Left lung (tissue), 10 donors: ENCODE measurements around the gene CAPRIN2. TPM values are rescaled to one million over a fixed set of nuclear protein-coding genes. Genes with fewer than 3 reads are reported as not detected.

ENCODE experiments used
- ATAC-seq: fragments of 200-7000 bp; cut with Tn5 transposase; one replicate; pipeline ENCODE4 v1.9.1; 2020; ENCODE audit warnings: moderate library complexity
- DNase-seq, 4 donors: peaks; one replicate each; pipeline ENCODE4 v3.0.0-alpha.2; 2013 to 2020
- H3K27ac ChIP-seq, 2 donors: fragments of 200-600 bp; sonication (generic) in 1 of 2; one replicate each; pipeline versions ENCODE4 v1.5.0 to v1.8.0; 2020 to 2021
- H3K27me3 ChIP-seq, 2 donors: fragments of 200-600 bp; sonication (generic) in 1 of 2; one replicate each; pipeline versions ENCODE4 v1.5.0 to v1.8.0; 2020 to 2021
- H3K36me3 ChIP-seq, 2 donors: fragments of 200-600 bp; sonication (generic) in 1 of 2; one replicate each; pipeline versions ENCODE4 v1.5.0 to v1.8.0; 2020 to 2021
- H3K4me1 ChIP-seq, 2 donors: fragments of 200-600 bp; one replicate each; pipeline ENCODE4 v1.8.0; 2021
- H3K4me3 ChIP-seq, 2 donors: fragments of 200-600 bp; sonication (generic) in 1 of 2; one replicate each; pipeline versions ENCODE4 v1.5.0 to v1.8.0; 2020 to 2021; ENCODE audit warnings: mild to moderate bottlenecking in 1 of 2
- H3K9me3 ChIP-seq, 2 donors: fragments of 200-600 bp; sonication (generic) in 1 of 2; one replicate each; pipeline versions ENCODE4 v1.5.0 to v1.8.0; 2020 to 2021
- CTCF ChIP-seq, 2 donors: fragments of 200-600 bp; sonication (generic) in 1 of 2; IDR thresholded peaks; one replicate each; pipeline versions ENCODE4 v1.5.0 to v1.8.0; 2021; ENCODE audit warnings: antibody characterized with exemption in 2 of 2
- intact Hi-C, 2 donors: fragments of 100-400 bp; cut with DNase I; formaldehyde crosslinking; loops; one replicate each; pipeline versions ENCODE4 v1.11.2 to v1.14.2; 2022
- polyA plus RNA-seq, 6 donors: library from polyadenylated mRNA; unstranded; fragments of 120-200 nt; gene quantifications; one replicate each; pipeline ENCODE4 v1.2.1, GENCODE V29; 2013; ENCODE audit not compliant: insufficient read length in 6 of 6
- total RNA-seq, 2 donors: library from RNA; stranded (reverse); fragmentation: NEBNext Ultra II Directional; extraction: Animal tissue kit (Norgen Biotek cat#: 25700); gene quantifications; one replicate each; pipeline ENCODE4 v1.2.1, GENCODE V29; 2021
- donor health status: DM: no; HTN: yes; CAD: no.
- donor health status: DM: no; HTN: no; CAD: no.

CAPRIN2 gene
- total and polyA plus RNA-seq, 8 donors, result 16.4 to 66.3 (median 46.0) TPM

DNA sequence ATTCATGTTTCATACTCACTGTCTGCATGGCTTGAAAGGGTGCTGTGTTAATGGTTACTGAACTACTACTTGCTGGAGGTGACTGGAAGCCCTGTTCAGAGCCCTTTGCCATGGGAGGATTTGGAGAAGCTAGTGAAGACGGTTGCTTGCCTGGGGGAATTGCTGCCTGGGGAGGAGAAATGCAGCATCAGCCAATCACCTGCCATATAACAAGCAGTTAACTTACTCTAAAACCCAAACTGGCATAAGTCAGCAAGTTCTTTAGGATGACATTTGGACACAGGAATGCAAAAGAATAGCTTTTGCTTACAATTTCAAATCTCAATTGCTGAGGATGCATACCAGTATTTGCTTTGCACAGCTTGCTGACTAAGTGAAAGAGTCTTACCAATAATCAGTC, 35.7 kb downstream of the CAPRIN2 start:
- H3K36me3 ChIP-seq, result peaks cover 0 to 24% of the 10 kb centered on the region in 2 donors
- H3K4me1 ChIP-seq, result no peaks in the 10 kb centered on the region
- ATAC-seq, result no peak
- H3K4me3 ChIP-seq, result no peak overlapping the region
- no peak for DNase-seq
- H3K27me3 ChIP-seq, result no peaks in the 10 kb centered on the region
- intact Hi-C loops, result no loop called here
- TF ChIP-seq CTCF (IDR thresholded peaks at IDR 0.05), result no peak
- H3K27ac ChIP-seq, result no peak overlapping the region
- no peaks in the 10 kb centered on the region for H3K9me3 ChIP-seq

- Histone ChIP-seq H3K36me3 (peaks cover 0 to 11% of the 10 kb centered on the region in 2 donors), H3K27ac (no peak overlapping the region), H3K4me1 (no peaks in the 10 kb centered on the region), H3K9me3 (no peaks in the 10 kb centered on the region), H3K4me3 (no peak overlapping the region), H3K27me3 (no peaks in the 10 kb centered on the region)
- DNase-seq (no peak), ATAC-seq (no peak)
- TF ChIP-seq CTCF (IDR thresholded peaks at IDR 0.05), result no peak
- intact Hi-C loops, result no loop called here
These were observed 47.0 kb downstream of the CAPRIN2 start for GRCh38 chr12:30707613-30708342.

DNA sequence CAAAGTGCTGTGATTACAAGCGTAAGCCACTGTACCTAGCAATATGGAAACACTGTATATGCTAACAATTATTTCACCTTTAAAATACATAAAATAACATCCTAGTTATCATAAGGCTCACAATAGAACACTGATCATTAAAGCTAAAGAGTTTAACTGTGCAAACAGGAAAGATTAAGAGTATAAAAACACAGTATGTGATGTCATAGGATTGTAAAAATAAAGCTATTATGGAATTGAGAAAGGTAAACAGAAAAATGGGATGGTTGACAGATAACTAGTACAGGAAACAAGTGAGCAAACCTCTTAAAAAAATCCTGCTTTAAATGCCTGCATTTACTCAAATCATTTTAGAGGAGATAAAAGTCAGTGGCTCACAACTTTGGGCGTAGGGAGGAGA, 48.3 kb downstream of the CAPRIN2 start:
- TF ChIP-seq CTCF (IDR thresholded peaks at IDR 0.05), result no peak
- intact Hi-C loops, result no loop called here
- no peaks in the 10 kb centered on the region for H3K4me1 ChIP-seq
- H3K9me3 ChIP-seq, result no peaks in the 10 kb centered on the region
- ATAC-seq (no peak), DNase-seq (no peak)
- H3K4me3 ChIP-seq, result no peak overlapping the region
- H3K36me3 ChIP-seq, result peaks cover 0 to 11% of the 10 kb centered on the region in 2 donors
- no peaks in the 10 kb centered on the region for H3K27me3 ChIP-seq
- H3K27ac ChIP-seq, result no peak overlapping the region

GRCh38 chr12:30701056-30701455, 53.7 kb downstream of the CAPRIN2 start:
- Histone ChIP-seq H3K27ac (no peak overlapping the region), H3K27me3 (no peaks in the 10 kb centered on the region), H3K36me3 (no peaks in the 10 kb centered on the region), H3K4me3 (no peak overlapping the region), H3K9me3 (no peaks in the 10 kb centered on the region), H3K4me1 (peaks cover 0 to 4% of the 10 kb centered on the region in 2 donors)
- intact Hi-C loops, result no loop called here
- no peak for TF ChIP-seq CTCF (IDR thresholded peaks at IDR 0.05)
- ATAC-seq (no peak), DNase-seq (no peak)

DNA sequence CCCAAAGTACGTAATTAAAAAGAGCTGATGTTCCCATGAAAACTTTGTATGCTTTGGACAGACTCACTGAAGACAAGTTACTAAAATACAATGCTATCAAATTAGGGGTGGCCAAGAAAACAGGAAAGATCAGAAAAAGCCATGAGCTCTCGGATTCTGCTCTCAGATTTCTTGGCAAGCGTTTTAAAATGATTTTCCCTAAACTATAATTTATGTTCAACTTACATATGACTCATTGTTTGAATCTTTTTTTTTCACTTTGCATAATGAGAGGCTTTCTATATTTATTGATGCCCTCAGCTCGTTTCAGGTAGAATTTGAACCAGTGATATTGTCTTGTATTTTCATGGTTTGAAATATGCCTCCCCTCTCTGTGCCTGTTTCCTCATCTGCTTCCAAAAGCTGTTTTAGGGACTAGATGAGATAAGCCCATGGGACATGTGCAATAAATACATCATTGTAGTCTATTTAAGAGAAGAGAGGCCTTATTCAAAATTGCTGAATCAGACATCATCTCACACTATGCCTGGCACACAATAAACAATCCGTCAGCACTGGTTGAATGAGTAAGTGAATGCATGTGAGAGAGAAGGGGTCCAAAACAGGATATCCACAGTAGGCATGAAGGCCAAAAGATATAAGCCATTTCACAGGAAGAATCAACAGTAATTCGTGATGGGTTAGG, 54.4 kb downstream of the CAPRIN2 start:
- intact Hi-C loops, result no loop called here
- Histone ChIP-seq H3K27ac (no peak overlapping the region), H3K36me3 (no peaks in the 10 kb centered on the region), H3K27me3 (no peaks in the 10 kb centered on the region), H3K4me3 (no peak overlapping the region), H3K4me1 (peaks cover 0 to 5% of the 10 kb centered on the region in 2 donors), H3K9me3 (no peaks in the 10 kb centered on the region)
- ATAC-seq, result no peak
- no peak for TF ChIP-seq CTCF (IDR thresholded peaks at IDR 0.05)
- DNase-seq, result no peak
